Dedifferentiated amniotic fluid mesenchymal stem cell (primary cell): ENCODE data around the gene DNAH17.

Experiments
- DNase-seq: peaks from one replicate; pipeline ENCODE4 v3.0.0-alpha.2; 2016; ENCODE audit errors: extremely low spot score

The DNAH17 gene

GRCh38 chr17:78430892-78431691 lies 146.1 kb downstream of the DNAH17 start:
- DNase-seq = no peak

- no peak for DNase-seq
Observed at GRCh38 chr17:78429618-78429995, 147.6 kb downstream of the DNAH17 start.

- DNase-seq = no peak
Observed at GRCh38 chr17:78428836-78429617, 148.2 kb downstream of the DNAH17 start.

- no peak for DNase-seq
Observed at GRCh38 chr17:78428025-78428575, 149.1 kb downstream of the DNAH17 start.

GRCh38 chr17:78427140-78427539 lies 150.1 kb downstream of the DNAH17 start:
- DNase-seq = no peak

GRCh38 chr17:78426293-78426879 lies 150.8 kb downstream of the DNAH17 start:
- DNase-seq = no peak

- no peak for DNase-seq
Observed at GRCh38 chr17:78425429-78425828, 151.8 kb downstream of the DNAH17 start.

GRCh38 chr17:78423961-78424675 lies 153.1 kb downstream of the DNAH17 start:
- DNase-seq = no peak

- DNase-seq = no peak
Observed at GRCh38 chr17:78422872-78423588, 154.2 kb downstream of the DNAH17 start.

GRCh38 chr17:78422267-78422605 lies 155.0 kb downstream of the DNAH17 start:
- no peak for DNase-seq

GRCh38 chr17:78421534-78422266 lies 155.5 kb downstream of the DNAH17 start:
- peak; percentile 40 for DNase-seq

GRCh38 chr17:78421084-78421533 lies 156.1 kb downstream of the DNAH17 start:
- DNase-seq = no peak

GRCh38 chr17:78419970-78420815 lies 157.0 kb downstream of the DNAH17 start:
- no peak for DNase-seq

GRCh38 chr17:78418326-78419026 lies 158.7 kb downstream of the DNAH17 start:
- DNase-seq = no peak

- DNase-seq = no peak
Observed at GRCh38 chr17:78417531-78417909, 159.7 kb downstream of the DNAH17 start.

GRCh38 chr17:78416791-78417530 lies 160.2 kb downstream of the DNAH17 start:
- no peak for DNase-seq

- no peak for DNase-seq
Observed at GRCh38 chr17:78415821-78416711, 161.1 kb downstream of the DNAH17 start.
